ENCODE measurements around the gene SCNN1B. TPM values are rescaled to one million over a fixed set of nuclear protein-coding genes. Genes with fewer than 3 reads are reported as not detected.

Gene SCNN1B
- total RNA-seq, 4 donors from 2014 or later: 8.1 to 30.5 (median 11.9) TPM

- Histone ChIP-seq H3K27me3 (no peaks in the 10 kb centered on the region), H3K36me3 (no peaks in the 10 kb centered on the region), H3K4me3 (replicated peaks in 1 of 3) (no peak overlapping the region), H3K27ac (peak overlapping the region; percentile 15 to 29 (median 17)), H3K4me1 (peaks cover 14 to 44% of the 10 kb centered on the region in 2 donors), H3K9me3 (no peaks in the 10 kb centered on the region)
- TF ChIP-seq POLR2A (IDR thresholded peaks at IDR 0.05): no peak
- TF ChIP-seq CTCF (IDR thresholded peaks at IDR 0.05): no peak
- intact Hi-C loops (cut with DNase I): loop anchor here (5.0 kb wide), 1 partner anchor 109 kb away; no protein-coding TSS in a partner anchor
- DNase-seq: peak; percentile 72 to 76
- 38 to 66% methylated on average over 2 of the region's 2 CpGs for WGBS, 2 donors
Measured at GRCh38 chr16:23318639-23319038, 16.5 kb downstream of the SCNN1B start.

- WGBS, 2 donors: 86 to 87% methylated on average over 15 of the region's 15 CpGs
Measured at GRCh38 chr16:23319861-23320615, 17.9 kb downstream of the SCNN1B start.

GRCh38 chr16:23320693-23321092 lies 18.6 kb downstream of the SCNN1B start:
- no peaks in the 10 kb centered on the region for H3K36me3 ChIP-seq
- TF ChIP-seq CTCF (IDR thresholded peaks at IDR 0.05): no peak
- no peak for TF ChIP-seq POLR2A (IDR thresholded peaks at IDR 0.05)
- peaks cover 31 to 57% of the 10 kb centered on the region in 2 donors for H3K4me1 ChIP-seq
- H3K27me3 ChIP-seq: no peaks in the 10 kb centered on the region
- DNase-seq: peak; percentile 97
- intact Hi-C loops (cut with DNase I): no loop called here
- H3K4me3 ChIP-seq (replicated peaks in 1 of 3): no peak overlapping the region
- WGBS, 2 donors: 32 to 33% methylated on average over 7 of the region's 7 CpGs
- peak overlapping the region; percentile 40 to 60 (median 53) for H3K27ac ChIP-seq
- no peaks in the 10 kb centered on the region for H3K9me3 ChIP-seq

More at GRCh38 chr16:23319861-23320615, 17.9 kb downstream of the SCNN1B start:
- Histone ChIP-seq H3K27me3 (no peaks in the 10 kb centered on the region), H3K4me3 (replicated peaks in 1 of 3) (no peak overlapping the region), H3K4me1 (peaks cover 25 to 54% of the 10 kb centered on the region in 2 donors), H3K9me3 (no peaks in the 10 kb centered on the region), H3K27ac (peak overlapping the region; percentile 40 to 53 (median 47)), H3K36me3 (no peaks in the 10 kb centered on the region)
- peak in 1 of 2 donors; percentile 21 for DNase-seq
- intact Hi-C loops (cut with DNase I): loop anchor here (5.0 kb wide), 1 partner anchor 107 kb away; no protein-coding TSS in a partner anchor
- no peak for TF ChIP-seq POLR2A (IDR thresholded peaks at IDR 0.05)
- TF ChIP-seq CTCF (IDR thresholded peaks at IDR 0.05): peak in 1 of 6 experiments; percentile 3

- DNase-seq: peak in 1 of 2 donors; percentile 10
- no peaks in the 10 kb centered on the region for H3K27me3 ChIP-seq
- H3K9me3 ChIP-seq: no peaks in the 10 kb centered on the region
- peaks cover 35 to 62% of the 10 kb centered on the region in 2 donors for H3K4me1 ChIP-seq
- peak overlapping the region; percentile 40 to 60 (median 53) for H3K27ac ChIP-seq
- H3K36me3 ChIP-seq: no peaks in the 10 kb centered on the region
- no peak for TF ChIP-seq CTCF (IDR thresholded peaks at IDR 0.05)
- TF ChIP-seq POLR2A (IDR thresholded peaks at IDR 0.05): no peak
- H3K4me3 ChIP-seq (replicated peaks in 1 of 3): no peak overlapping the region
- WGBS, 2 donors: 87 to 91% methylated on average over 13 to 14 of the region's 14 CpGs
- intact Hi-C loops (cut with DNase I): no loop called here
Measured at GRCh38 chr16:23321206-23321875, 19.2 kb downstream of the SCNN1B start.
